ENCODE measurements around the gene PNPLA5. TPM values are rescaled to one million over a fixed set of nuclear protein-coding genes. Genes with fewer than 3 reads are reported as not detected.

The PNPLA5 gene
- 0.06 TPM in 1 of 5 replicates, not detected in the others for total RNA-seq (2022; extraction: Qiagen RNA extraction)

GRCh38 chr22:43891360-43892182 is at the start of gene PNPLA5:
Gene PNPLA5, minus strand, starts transcription at chr22:43892013. Its CDS starts 133 bp downstream, at chr22:43891880.

DNA sequence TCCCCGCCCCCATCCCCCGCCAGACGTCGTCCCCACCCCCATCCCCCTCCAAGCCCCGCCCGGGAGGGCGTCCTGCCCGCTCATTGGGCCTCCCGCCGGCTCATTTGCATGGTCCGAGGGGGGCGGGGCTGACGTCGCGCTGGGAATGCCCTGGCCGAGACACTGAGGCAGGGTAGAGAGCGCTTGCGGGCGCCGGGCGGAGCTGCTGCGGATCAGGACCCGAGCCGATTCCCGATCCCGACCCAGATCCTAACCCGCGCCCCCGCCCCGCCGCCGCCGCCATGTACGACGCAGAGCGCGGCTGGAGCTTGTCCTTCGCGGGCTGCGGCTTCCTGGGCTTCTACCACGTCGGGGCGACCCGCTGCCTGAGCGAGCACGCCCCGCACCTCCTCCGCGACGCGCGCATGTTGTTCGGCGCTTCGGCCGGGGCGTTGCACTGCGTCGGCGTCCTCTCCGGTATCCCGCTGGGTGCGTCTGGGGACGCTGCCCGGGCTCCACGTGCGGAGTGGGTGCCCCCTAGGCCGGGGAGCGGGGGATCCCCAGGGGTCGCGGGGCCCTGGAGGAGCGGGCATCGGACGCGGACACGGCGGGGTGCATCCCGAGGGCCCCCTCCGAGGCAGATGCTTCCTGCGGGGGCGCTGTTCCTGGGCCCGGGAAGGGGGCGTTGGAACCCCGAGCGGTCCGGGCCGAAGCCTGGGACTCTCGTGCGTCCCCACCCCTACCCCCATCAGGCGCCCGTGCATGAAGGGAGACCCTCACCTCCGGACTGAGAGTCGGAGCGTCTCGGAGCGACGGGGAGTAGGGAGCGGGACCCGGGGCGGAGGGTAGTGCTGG is 32.0 kb upstream of the PNPLA5 start, which contains the start of gene PNPLA3:
Gene PNPLA3, plus strand, starts transcription at position 175 of the 834 bp plus-strand sequence. Its CDS starts 107 bp downstream, at position 282.

DNA sequence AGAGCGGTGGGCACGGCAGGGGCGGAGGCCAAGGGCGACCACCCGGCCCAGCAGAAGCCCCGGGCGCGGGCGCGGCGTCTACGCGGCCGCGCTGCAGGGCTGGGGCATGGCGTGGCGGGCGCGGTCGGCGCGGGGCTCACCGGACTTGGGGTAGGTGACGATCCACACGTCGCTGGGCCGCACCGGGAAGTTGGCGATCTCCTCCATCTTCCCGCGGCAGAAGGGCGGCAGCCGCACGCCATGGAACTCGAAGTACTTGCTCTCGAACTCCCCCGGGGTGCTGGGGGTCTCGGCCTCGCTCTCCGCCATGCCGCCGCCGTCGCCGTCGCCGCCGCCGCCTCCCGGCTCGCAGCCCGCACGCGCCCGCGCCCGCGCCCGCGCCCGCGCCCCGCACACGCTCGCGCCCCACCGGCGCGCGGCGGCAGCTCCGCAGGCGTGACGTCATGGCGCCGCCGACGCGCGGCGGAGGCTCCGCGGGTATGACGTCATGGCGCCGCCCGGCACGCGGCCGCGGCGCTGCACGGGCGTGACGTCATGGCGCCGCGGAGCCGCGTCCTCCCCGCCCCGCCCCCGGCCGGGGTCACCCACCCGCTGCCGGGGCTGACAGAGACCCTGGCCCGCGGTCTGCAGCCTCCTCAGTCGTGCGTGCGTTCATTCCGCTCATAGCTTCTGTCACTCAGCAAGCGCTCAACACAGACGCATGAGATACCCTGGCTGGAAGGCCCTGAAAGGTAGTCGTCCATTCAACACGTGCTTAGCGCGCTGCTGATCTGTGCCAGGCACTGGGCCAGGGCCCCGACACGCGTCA is 29.5 kb downstream of the PNPLA5 start, which contains the start of gene SULT4A1:
Gene SULT4A1, minus strand, starts transcription at position 440 of the 808 bp plus-strand sequence. Its CDS starts 131 bp downstream, at position 309.

Other genes with a start within 250 kb of the PNPLA5 start
- 0.23 to 0.91 TPM (median 0.48 TPM) in 5 replicates for gene EFCAB6, start 79.7 kb downstream of the PNPLA5 start, total RNA-seq (2022; extraction: Qiagen RNA extraction)
- not detected in 5 replicates for gene SULT4A1, start 29.5 kb downstream of the PNPLA5 start, total RNA-seq (2022; extraction: Qiagen RNA extraction)
- gene PNPLA3, start 31.8 kb upstream of the PNPLA5 start, total RNA-seq (2022; extraction: Qiagen RNA extraction) = 0.45 to 1.6 TPM (median 0.99 TPM) in 5 replicates
- 42.9 to 45.6 TPM (median 44.6 TPM) in 5 replicates for gene SAMM50, start 63.4 kb upstream of the PNPLA5 start, total RNA-seq (2022; extraction: Qiagen RNA extraction)
- 35.4 to 46.0 TPM (median 42.5 TPM) in 5 replicates for gene PARVB, start 132.3 kb upstream of the PNPLA5 start, total RNA-seq (2022; extraction: Qiagen RNA extraction)